Urinary bladder (tissue), 4 donors: ENCODE measurements around the gene KCNT1. TPM values are rescaled to one million over a fixed set of nuclear protein-coding genes. Genes with fewer than 3 reads are reported as not detected.

Experiments used
- DNase-seq: peaks from one replicate; pipeline ENCODE4 v3.0.0-alpha.2; 2015; ENCODE audit errors: extremely low spot score
- H3K27ac ChIP-seq: one replicate; pipeline ENCODE4 v1.5.1; 2013; ENCODE audit warnings: low read depth, mild to moderate bottlenecking, moderate library complexity
- H3K36me3 ChIP-seq: one replicate; pipeline ENCODE4 v1.6.1; 2013; ENCODE audit warnings: mild to moderate bottlenecking, moderate library complexity; ENCODE audit not compliant: insufficient read depth
- H3K4me1 ChIP-seq: one replicate; pipeline ENCODE4 v1.6.1; 2013; ENCODE audit warnings: mild to moderate bottlenecking, moderate library complexity; ENCODE audit not compliant: insufficient read depth
- H3K4me3 ChIP-seq: one replicate; pipeline ENCODE4 v1.5.1; 2013; ENCODE audit warnings: low read depth, low read length
- WGBS: extraction: QIAGEN DNeasy Blood & Tissue Kit; methylation state at CpG from one replicate; pipeline ENCODE4 v1.1.7; 2013; 5-methylcytosine and 5-hydroxymethylcytosine counted together
- polyA plus RNA-seq: library from polyadenylated mRNA; stranded (reverse); fragments of 200-250 nt; gene quantifications from one replicate; pipeline ENCODE4 v1.2.3, GENCODE V29; 2013
- total RNA-seq: library from RNA; depleted of rRNA; stranded (reverse); fragments of >200 nt; gene quantifications from one replicate; pipeline ENCODE4 v1.2.3, GENCODE V29; 2014
- donor health status: healthy with polysubstance abuse.
- donor health status: healthy.

Gene KCNT1
- total and polyA plus RNA-seq, 2 donors: 0.37 to 0.58 TPM

DNA sequence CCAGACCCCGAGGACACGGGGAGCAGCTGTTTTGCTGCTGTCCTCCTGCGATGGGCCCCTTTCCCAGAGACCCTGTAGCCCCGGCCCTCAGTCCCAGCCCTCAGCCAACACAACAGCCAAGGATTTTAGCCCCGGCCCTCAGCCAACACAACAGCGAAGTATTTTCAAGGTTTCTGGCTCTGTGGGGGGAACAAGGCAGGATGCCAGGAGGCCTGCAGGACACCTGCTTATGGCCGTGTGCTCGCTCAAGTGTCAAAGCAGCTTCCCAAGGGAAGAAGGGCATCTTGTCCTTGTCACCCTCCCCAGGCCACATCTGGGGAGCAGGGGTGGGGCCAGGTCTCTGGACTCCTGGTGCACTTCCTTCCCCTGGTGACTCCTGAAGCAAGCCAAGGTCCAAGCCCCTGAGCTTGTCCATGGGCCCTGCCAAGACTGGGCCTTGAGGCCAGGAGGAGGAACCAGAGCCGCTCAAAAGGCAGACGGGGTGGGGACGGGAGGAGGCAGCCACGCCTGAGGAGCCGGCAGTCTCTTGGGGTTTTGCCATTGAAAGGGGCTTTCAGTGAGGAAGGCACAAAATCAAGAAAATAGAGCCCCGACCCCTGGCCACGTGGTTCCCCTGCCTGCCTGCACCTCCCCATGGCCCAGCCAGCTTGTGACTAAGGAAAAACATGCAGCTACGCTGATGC, 10.8 kb downstream of the KCNT1 start:
- no peaks in the 10 kb centered on the region for H3K4me1 ChIP-seq
- no peak overlapping the region for H3K27ac ChIP-seq
- no peak overlapping the region for H3K4me3 ChIP-seq
- WGBS: 35% methylated on average over 16 of the region's 16 CpGs
- H3K36me3 ChIP-seq: no peaks in the 10 kb centered on the region
- no peak for DNase-seq

DNA sequence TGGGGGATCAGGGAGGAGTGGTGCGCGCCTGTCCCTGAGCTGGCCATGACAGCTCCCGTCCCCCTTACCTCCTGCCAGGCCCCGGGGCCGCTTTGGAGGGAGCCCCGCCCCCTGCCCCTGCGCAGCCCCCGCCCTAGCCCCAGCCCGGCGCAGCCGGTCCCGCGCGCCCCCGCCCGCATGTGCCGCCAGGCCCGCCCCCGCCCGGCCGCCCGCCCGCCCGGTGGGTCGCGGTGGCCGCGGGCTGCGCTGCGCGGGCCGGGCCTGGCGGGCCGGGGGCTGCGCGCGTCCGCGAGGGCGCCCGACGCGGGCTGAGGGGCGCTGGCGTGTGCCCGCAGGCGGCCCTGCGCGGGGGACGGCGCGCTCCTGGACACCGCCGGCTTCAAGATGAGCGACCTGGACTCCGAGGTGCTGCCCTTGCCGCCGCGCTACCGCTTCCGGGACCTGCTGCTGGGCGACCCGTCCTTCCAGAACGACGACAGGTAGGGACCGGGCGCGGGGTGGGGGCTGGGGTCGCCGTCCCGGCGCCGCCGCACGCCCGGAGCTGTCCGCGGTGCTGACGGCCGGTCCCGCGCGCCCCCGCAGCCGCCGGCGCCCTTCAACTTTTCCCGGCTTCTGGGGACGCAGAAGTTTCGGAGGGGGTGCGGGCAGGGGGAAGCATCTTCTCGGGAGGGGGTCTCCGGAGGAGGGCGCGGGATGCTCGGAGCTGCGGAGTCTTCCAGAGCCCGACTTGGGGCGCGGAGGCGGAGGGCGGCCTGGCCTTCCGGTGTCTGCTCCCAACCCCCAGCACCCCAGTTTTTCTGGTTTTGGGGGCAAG, 12.5 kb downstream of the KCNT1 start:
- 2% methylated on average over 103 of the region's 103 CpGs for WGBS
- H3K36me3 ChIP-seq: no peaks in the 10 kb centered on the region
- no peaks in the 10 kb centered on the region for H3K4me1 ChIP-seq
- H3K4me3 ChIP-seq: no peak overlapping the region
- no peak overlapping the region for H3K27ac ChIP-seq
- DNase-seq: no peak

DNA sequence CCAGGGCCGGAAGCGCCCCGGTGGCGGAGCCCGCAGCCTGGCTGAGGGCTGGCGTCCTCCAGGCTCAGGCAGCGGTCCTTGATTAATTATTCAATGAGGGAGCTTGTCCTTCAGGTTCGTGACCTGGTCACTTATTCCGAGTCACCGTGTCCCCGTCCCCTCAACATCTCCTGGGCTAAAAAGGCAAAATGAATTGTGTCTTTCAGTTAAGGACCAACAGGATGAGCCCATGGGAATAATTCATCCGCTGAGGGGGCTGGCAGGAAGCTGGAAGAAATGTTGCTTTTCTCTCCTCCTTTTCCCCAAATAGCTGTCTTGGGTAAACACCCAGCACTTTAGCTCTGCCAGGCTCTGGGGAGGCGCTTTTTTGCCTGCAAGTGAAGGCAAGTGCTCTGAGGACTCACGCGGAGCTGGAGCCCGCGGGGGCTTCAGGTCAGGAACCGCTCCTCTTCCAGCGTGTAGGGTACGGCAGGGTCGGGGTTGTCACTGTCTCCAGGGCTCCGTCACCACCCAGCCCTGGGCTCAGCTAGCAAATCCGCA, 13.1 kb downstream of the KCNT1 start:
- no peaks in the 10 kb centered on the region for H3K4me1 ChIP-seq
- WGBS: 28% methylated on average over 23 of the region's 23 CpGs

DNA sequence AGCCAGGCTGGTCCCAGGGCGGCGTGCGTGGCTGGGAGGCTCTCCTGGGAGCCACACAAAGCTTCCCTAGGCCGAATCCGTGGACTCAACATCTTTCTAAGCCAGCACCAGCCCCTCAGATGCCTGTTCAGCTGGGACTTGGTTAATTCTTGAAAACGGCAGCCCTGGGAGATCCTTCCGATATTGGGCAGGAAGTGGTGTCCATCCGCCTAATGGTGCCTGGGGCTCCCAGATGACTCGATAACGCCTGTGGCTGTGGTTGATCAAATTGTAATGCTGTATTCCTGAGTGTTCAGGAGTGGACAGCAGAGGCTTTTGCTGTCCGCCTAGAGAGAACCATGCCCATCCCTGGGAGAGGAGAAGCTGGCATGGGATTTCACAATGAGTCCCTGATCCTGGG, 14.1 kb downstream of the KCNT1 start:
- WGBS: 81% methylated on average over 11 of the region's 11 CpGs

More for the DNA sequence above, 13.1 kb downstream of the KCNT1 start:
- no peak overlapping the region for H3K27ac ChIP-seq
- no peak for DNase-seq
- H3K4me3 ChIP-seq: no peak overlapping the region
- H3K36me3 ChIP-seq: no peaks in the 10 kb centered on the region

DNA sequence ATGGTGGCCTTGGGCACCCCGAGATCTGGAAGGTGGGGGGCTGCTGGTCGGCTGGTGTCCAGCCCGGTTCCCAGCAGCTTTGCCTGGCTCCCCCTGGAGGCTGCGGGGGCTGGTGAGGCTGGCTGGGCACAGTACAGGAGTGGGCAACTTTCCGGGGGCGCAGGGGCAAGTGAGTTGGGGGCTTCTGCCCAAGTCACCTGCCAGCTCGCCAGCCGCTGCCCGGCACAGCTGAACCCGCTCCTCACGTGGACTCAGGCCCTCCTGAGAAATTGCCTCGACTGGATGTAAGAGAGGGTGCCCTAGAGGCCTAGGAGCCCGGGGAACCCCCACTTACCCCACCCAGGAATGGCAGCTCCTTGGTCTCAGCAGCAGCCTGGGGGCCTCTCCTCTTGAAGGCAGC, 15.4 kb downstream of the KCNT1 start:
- H3K27ac ChIP-seq: no peak overlapping the region
- no peaks in the 10 kb centered on the region for H3K4me1 ChIP-seq
- no peak for DNase-seq
- no peaks in the 10 kb centered on the region for H3K36me3 ChIP-seq
- H3K4me3 ChIP-seq: no peak overlapping the region
- 86% methylated on average over 13 of the region's 13 CpGs for WGBS

More for the DNA sequence above, 14.1 kb downstream of the KCNT1 start:
- no peak for DNase-seq
- no peaks in the 10 kb centered on the region for H3K4me1 ChIP-seq
- no peak overlapping the region for H3K4me3 ChIP-seq
- no peak overlapping the region for H3K27ac ChIP-seq
- H3K36me3 ChIP-seq: no peaks in the 10 kb centered on the region

DNA sequence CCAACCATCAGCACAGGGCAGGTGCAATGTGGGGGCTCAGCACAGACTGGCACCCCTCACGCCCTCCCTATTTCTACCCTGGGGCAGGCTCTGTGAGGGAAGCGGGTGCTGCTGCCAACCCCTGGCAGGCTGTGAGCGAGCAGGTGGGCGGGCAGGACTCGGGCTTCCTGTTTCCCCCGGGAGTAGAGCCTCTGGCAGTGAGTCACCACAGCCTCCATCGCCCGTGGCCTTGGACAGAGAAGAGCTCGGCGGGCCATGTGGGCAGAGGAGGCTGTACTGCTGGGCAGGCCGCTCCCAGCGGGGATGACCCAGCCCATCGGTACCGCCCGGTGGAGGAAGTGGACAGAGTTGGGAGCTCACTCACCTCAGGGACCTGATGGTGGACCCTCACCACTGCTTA, 16.6 kb downstream of the KCNT1 start:
- no peak for DNase-seq
- Histone ChIP-seq H3K4me3 (no peak overlapping the region), H3K4me1 (no peaks in the 10 kb centered on the region), H3K36me3 (no peaks in the 10 kb centered on the region), H3K27ac (no peak overlapping the region)
- 69% methylated on average over 15 of the region's 15 CpGs for WGBS

DNA sequence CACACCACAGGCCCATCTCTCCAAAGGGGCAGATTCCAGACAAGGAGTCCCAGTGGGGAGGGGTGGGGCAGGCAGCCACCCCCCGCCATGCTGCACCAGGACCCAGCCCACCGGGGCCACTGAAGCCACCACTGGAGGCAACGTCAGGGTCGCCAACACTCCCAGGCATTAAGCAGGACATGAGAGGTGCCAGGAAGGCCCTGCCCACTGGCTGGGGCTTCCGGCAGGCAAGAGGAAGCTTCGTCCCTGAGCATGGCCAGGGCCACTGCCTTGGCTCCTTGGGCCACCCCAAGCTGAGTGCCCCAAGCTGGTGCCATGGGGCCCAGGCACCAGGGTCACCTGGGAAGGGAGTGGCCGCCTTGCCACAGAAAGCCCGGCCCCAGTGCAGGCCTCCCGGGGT, 17.5 kb downstream of the KCNT1 start:
- no peak for DNase-seq
- Histone ChIP-seq H3K36me3 (no peaks in the 10 kb centered on the region), H3K4me3 (no peak overlapping the region), H3K27ac (no peak overlapping the region), H3K4me1 (no peaks in the 10 kb centered on the region)
- 66% methylated on average over 9 of the region's 9 CpGs for WGBS

DNA sequence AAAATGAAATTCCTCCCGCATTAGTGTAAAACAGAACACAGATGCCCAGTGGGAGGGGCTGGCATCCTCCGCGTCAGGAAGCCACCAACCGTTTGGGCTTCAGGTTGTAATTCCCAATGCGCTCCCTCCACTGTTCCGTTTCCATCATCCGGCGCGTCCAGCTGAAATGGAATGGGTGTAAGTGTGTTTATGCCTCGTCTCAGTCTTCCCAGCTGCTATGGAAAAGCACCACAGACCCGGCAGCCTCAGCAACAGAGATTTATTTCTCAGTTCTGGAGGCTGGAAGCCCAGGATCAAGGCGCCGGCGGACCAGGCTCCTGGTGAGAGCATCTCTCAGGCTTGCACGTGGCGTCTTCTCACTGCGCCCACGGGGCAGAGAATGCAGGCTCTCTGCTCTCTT, 20.4 kb downstream of the KCNT1 start:
- H3K27ac ChIP-seq: no peak overlapping the region
- WGBS: 60% methylated on average over 18 of the region's 18 CpGs
- no peak for DNase-seq
- H3K4me3 ChIP-seq: no peak overlapping the region
- H3K36me3 ChIP-seq: no peaks in the 10 kb centered on the region
- no peaks in the 10 kb centered on the region for H3K4me1 ChIP-seq

DNA sequence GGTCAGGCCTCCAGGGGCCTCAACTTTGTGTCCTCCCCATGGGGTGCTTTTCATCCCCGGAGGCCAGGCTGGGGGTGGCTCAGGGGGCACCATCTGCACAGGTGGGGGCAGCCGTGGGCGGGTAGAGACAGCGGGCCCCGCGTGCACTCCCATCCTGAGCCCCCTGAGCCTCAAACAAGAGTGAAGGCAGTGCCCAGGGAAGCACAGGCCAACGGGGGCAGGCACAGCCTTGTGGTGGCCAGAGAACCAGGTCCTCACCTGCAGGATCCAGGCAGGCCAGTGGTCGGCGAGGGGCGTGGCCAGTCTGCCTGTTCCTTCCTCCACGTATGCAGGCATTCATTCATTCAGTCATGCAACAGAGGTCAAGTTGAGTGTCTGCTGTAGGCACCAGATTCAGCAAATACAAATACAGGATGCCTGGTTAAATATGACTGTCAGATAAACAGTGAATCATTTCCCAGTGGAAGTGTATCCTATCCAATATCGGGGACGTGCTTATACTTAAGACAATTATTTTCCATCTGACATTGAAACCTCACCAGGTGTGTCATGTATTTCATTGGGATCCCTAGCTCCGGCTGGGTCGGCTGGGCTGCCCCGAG, 22.3 kb downstream of the KCNT1 start:
- Histone ChIP-seq H3K4me1 (no peaks in the 10 kb centered on the region), H3K4me3 (no peak overlapping the region), H3K36me3 (no peaks in the 10 kb centered on the region), H3K27ac (no peak overlapping the region)
- DNase-seq: no peak
- WGBS: 70% methylated on average over 16 of the region's 16 CpGs

DNA sequence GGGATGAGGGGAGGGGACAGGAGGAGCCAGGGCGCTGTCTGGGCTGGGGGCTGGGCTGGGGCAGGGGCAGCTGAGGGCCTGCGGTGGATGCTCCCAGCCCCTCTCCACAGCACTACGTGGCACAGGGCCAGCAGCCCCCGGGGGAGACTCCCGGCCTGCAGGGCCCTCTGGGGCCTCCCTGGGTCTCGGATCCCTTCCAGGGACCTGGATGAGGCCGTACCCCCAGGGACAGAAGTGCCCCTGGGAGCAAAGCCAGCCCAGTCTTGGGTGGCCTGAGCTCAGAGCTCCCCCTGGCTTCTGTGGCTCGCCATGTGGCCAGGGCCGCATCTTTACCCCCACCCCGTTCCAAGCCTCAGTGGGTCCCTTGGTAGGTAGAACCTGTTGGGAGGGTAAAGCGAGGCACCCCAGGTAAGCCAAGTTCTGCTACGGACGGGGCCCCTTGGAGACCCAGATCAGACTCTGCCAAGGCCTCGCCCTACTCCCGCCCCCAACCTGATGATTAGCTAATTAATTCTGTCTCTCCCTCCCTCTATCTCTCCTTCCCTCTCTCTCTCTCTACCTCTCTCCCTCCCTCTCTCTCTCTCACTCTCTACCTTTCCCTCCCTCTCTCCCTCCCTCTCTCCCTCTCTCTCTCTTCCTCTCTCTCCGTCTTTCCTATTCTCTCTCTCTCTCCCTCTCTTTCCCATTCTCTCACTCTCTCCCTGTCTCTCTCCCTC, 24.3 kb downstream of the KCNT1 start:
- 51% methylated on average over 16 of the region's 16 CpGs for WGBS
- Histone ChIP-seq H3K27ac (no peak overlapping the region), H3K4me3 (no peak overlapping the region), H3K4me1 (no peaks in the 10 kb centered on the region), H3K36me3 (no peaks in the 10 kb centered on the region)
- DNase-seq: no peak

DNA sequence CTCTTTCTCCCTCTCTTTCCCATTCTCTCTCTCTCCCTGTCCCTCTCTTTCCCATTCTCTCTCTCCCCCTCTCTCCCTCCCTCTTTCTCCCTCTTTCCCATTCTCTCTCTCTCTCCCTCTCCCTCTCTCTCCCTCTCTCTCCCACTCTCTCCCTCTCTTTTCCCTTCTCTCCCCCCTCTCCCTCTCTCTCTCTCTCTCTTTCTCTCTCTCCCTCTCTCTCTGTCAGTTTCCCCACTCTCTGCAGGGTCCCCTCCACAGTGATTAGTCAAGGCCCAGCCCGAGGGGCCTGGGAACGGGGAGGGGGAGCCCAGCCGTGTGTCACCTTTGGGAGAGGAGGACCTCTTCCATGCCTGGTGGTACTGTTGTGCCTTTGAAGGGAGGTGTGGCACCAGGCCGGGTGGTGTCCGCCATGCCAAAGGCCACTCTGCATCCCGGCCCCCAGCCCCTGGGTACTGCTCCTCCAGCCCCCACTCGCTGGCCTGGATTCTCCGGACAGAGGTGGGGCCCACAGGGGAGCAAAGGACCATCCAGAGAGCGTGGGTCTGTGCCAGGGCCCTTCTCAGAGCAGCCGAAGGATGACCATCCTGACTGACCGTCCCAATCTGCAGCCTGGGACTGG, 25.4 kb downstream of the KCNT1 start:
- no peak overlapping the region for H3K27ac ChIP-seq
- H3K4me1 ChIP-seq: no peaks in the 10 kb centered on the region
- no peak for DNase-seq
- H3K4me3 ChIP-seq: no peak overlapping the region
- no peaks in the 10 kb centered on the region for H3K36me3 ChIP-seq
- WGBS: 39% methylated on average over 11 of the region's 11 CpGs

DNA sequence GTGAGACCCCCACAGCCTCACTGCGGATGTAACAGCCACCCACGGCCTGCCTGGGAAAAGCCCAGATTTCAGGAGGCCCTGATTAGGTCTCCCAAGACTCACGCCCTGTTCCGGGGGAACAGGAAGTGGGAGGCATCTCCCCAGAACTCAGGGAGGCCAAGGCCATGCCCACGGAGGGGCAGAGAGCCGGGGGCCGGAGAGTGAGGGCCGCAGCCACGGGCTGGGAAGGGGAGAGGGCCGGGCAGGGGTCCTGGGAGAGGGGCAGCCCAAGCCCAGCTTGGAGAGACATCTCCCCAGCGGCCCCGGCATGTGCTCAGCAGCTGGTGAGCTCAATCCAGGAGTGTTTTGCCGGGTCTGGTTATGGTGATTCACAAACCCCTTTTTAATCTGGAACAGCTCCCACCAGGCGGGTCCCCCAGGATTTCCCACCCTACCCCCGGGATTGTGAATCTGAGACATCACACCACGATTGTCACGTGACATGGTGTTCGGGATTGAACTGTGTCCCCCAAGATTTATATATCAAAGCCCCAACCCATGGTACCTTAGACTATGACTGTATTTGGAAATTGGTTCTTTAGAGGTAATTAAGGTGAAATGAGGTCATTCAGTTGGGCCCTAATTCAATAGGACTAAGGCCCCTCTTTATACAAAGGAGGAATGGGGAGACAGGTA, 26.6 kb downstream of the KCNT1 start:
- H3K4me1 ChIP-seq: no peaks in the 10 kb centered on the region
- no peak overlapping the region for H3K4me3 ChIP-seq
- H3K36me3 ChIP-seq: no peaks in the 10 kb centered on the region
- DNase-seq: no peak
- WGBS: 57% methylated on average over 18 of the region's 18 CpGs
- H3K27ac ChIP-seq: no peak overlapping the region
